ENCODE measurements around the gene TPM4.
"Not testable (repeated sequence)": the region's sequence is repeated elsewhere in the genome, so short reads cannot be mapped to it uniquely, and the experiment has no call there.

Gene TPM4

GRCh38 chr19:16074488-16075365 lies 1.6 kb upstream of the TPM4 start:
- DNase-seq: no peak

GRCh38 chr19:16075430-16076153 lies 703 bp upstream of the TPM4 start:
- no peak for DNase-seq

DNA sequence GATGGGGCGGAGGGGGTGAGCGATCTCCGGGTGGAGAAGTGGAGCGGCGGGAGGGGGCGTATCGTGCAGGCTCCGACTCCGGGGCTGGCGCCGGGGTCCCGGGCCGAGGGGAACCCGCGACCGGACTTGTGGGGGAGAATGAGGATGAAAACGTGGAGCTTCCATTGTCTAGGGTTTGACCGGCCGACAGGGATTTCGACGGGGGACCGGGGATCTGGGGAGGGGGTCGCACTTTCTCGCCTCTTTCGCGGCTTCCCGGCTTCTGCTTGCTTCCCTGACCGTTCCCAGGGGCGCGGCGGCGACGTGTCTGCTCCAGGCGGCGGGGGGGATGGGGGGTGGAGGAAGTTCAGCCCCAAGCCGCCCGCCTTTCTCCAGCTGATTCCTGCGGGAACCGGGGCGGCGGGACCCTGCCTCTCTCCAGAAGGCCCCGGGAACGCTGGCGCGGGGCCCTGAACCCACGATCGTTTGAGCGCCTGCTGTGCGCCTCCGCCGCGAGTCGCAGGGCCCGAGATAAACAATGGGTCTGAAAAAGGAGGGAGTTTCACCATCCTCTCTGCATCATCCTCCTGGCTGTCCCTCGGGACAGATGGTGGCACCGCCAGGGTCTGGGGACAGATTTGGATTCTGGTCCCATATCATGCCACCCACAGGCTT lies 790 bp downstream of the TPM4 start:
- no peak for DNase-seq

DNA sequence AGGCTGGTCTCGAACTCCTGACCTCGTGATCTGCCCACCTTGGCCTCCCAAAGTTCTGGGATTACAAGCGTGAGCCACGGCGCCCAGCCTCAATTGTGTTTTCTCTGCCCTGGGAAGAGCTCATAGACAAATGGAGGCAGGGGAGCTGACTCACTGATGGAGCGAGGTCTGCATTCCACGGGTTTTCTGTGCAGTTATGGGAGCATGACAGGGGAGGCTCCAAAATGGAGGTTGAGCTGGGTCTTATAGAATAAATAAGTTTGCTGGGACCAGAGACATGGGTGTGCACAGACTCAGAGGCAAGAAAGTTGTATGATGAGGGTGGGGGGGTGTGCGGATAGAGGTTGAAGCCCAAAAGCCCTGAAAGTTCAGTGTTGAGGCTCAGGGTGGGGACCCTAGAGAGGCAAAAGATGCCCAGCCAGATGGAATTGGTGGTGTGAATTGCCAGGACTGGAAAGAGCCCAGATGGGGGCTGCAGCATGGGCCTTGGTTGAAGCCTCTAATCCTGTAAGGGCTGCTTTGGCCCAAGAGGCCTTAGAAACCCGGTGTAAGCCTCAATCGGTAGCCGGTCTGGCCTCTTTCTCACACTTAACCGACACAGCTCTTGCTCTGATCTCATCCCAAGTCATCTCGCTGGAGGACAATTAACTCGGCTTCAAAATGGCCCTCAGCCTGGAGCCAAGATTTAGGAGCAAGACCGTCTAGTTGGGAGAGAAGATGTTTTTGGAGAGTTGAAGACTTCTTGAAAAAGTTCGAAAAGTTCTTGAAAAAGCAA lies 1.9 kb downstream of the TPM4 start:
- DNase-seq: no peak

GRCh38 chr19:16078759-16079707 lies 2.7 kb downstream of the TPM4 start:
- DNase-seq: peak; percentile 80

DNA sequence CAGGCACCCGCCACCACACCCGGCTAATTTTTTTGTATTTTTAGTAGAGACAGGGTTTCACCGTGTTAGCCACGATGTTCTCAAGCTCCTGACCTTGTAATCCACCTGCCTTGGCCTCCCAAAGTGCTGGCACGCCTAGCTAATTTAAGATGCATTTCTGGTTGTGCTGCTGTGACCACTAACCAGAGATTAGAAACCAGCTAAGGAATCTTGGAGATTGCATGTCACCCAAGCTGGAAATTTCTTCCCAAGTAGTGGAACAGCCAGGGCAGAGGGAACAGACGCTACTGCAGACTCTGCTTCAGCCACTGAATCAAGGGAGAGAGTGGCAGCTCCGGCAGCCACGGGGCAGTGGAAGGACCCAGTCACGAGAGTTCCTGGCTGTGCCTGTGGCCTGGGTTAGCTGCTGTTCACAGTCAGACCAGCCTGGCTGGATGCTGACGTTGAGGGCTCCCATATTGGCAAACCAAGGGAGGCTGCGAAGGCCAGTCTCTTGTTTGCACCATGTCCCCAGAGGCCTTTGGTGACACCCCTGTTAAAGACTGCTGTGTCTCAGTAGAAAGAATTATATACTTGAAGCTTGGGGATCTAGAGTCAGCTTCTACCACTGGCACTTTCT lies 7.9 kb downstream of the TPM4 start:
- no peak for DNase-seq

- no peak for DNase-seq
Measured at GRCh38 chr19:16085115-16085514, 8.8 kb downstream of the TPM4 start.

DNA sequence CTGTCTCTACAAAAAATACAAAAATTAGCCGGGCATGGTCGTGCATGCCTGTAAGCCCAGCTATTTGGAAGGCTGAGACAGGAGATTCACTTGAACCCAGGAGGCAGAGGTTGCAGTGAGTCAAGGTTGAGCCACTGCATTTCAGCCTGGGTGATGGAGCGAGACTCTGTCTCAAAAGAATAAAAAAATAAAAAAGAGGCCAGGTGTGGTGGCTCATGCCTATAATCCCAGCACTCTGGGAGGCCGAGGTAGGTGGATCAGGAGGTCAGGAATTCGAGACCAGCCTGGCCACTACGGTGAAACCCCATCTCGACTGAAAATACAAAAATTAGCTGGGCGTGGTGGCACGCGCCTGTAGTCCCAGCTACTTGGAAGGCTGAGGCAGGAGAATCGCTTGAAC lies 11.1 kb downstream of the TPM4 start:
- DNase-seq: not testable (repeated sequence)

- DNase-seq: no peak
Measured at GRCh38 chr19:16087940-16088339, 11.6 kb downstream of the TPM4 start.

- DNase-seq: no peak
Measured at GRCh38 chr19:16088351-16089009, 12.2 kb downstream of the TPM4 start.

GRCh38 chr19:16089010-16089846 lies 12.9 kb downstream of the TPM4 start:
- no peak for DNase-seq

DNA sequence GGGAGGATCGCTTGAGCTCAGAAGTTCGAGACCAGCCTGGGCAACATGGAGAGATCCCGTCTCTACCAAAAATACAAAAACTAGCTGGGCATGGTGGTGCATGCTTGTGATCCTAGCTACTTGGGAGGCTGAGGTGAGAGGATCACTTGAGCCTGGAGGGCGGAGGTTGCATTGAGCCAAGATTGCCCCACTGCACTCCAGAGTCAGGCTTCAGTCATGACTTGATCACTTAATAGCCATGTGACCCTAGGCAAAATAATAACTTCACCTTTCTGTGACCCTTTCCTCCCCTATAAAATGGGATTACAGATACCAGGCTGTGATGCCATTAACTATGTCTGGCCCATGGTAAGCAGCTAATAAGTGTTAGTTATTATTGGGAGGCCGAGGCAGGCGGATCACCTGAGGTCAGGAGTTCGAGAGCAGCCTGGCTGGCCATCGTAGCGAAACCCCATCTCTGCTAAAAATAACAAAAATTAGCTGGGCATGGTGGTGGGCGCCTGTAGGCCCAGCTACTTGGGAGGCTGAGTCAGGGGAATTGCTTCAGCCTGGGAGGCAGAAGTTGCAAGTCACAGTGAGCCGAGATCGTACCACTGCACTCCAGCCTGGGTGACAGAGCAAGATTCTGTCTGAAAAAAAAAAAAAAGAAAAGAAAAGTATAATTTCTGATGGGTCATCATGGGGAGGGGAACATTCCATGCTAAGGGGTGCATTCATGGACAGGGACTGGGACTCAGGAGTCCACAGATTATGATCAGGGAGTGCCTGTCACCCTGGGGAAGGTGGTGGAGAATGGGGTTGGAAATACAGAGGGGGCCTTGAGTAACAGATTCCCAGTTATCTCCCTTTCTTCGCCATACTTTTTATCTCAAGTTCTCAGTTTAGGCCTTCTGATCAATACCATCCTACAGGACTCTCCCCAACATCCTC lies 15.5 kb downstream of the TPM4 start:
- no peak for DNase-seq

DNA sequence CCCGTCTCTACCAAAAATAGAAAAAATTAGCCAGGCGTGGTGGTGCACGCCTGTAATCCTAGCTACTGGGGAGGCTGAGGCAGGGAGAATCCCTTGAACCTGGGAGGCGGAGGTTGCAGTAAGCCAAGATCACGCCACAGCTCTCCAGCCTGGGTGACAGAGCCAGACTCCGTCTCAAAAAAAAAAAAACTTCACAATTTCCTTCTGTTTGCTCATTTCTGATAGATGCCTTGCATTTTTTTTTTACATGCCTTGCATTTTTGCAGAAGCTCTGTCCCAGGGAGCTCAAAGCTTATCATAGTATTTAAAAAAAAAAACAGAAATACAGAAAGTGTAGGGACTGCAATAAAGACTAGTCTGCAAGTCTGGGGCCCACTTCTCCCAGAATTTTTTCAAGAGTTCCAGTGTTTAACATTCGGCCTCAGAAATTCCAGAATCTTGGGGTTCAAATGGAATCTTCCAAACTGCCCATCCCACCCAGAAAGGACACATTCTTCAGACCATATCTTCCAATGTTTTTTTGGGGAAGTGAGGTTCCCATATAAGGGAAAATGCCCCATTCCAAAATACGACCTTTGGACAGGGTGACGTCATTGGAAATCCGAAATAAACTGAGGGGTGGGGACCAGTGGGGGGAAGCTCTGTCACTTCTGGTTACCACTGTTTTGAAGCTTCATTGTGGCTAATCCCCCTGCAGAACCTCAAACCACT lies 18.2 kb downstream of the TPM4 start:
- no peak for DNase-seq

- DNase-seq: no peak
Measured at GRCh38 chr19:16095071-16095571, 18.8 kb downstream of the TPM4 start.

DNA sequence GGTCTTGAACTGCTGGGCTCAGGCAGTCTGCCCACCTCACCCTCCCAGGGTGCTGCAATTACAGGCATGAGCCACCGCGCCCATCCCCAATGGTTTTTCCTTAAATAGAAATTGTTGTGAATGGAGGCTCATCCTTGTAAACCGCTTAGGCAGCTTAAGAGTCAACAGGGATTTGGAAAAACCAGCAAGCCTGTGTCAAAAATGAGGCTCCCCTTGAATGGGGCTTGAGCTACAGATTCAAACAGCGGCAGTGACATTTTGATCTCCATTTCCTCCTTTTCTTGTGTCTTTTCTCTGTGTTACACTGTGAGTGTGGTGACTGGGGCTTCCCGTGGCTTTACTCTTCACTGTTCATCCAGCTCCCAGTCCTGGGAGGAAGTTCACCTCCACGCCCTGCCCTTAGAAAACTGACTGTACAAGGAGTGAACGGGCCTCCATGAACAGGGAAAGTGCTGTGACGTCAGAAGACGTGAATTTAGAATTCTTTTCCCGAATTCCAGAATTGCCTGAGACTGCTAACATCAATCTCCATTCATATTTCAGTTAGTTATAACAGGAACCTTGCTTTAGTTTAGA lies 20.1 kb downstream of the TPM4 start:
- DNase-seq: no peak

- no peak for DNase-seq
Measured at GRCh38 chr19:16098416-16098768, 22.1 kb downstream of the TPM4 start.

DNA sequence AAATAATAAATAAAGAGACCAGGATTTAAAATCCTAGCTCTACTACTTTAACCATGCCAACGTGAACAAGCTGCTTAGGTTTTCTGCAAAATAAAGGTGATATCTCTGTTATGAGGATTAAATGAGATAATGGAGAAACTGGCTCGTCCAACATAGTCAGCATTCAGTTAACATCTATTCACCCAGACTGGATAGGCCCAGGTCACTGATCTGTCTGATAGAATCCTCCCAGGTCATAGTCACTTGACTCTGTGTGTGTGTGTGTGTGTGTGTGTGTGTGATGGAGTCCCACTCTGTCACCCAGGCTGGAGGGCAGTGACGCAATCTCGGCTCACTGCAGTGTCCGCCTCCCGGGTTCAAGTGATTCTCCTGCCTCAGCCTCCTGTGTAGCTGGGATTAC lies 22.5 kb downstream of the TPM4 start:
- DNase-seq: no peak
